SH-SY5Y (cell line): ENCODE results near the gene HIVEP3.

ENCODE experiments used
- GATA2 ChIP-seq: IDR thresholded peaks from 2 replicates; pipeline ENCODE4 v1.6.1; 2011; ENCODE audit warnings: mild to moderate bottlenecking, low read depth, low read length
- GATA3 ChIP-seq: IDR thresholded peaks from 2 replicates; pipeline ENCODE4 v1.6.1; 2011; ENCODE audit warnings: low read depth, mild to moderate bottlenecking, low read length, moderate library complexity

HIVEP3 gene

GRCh38 chr1:41859686-41860085 is 59.0 kb downstream of the HIVEP3 start:
- TF ChIP-seq GATA3 (no peak), GATA2 (no peak)

- TF ChIP-seq GATA2 (no peak), GATA3 (no peak)
Observed at GRCh38 chr1:41856944-41857285, 61.8 kb downstream of the HIVEP3 start.

DNA sequence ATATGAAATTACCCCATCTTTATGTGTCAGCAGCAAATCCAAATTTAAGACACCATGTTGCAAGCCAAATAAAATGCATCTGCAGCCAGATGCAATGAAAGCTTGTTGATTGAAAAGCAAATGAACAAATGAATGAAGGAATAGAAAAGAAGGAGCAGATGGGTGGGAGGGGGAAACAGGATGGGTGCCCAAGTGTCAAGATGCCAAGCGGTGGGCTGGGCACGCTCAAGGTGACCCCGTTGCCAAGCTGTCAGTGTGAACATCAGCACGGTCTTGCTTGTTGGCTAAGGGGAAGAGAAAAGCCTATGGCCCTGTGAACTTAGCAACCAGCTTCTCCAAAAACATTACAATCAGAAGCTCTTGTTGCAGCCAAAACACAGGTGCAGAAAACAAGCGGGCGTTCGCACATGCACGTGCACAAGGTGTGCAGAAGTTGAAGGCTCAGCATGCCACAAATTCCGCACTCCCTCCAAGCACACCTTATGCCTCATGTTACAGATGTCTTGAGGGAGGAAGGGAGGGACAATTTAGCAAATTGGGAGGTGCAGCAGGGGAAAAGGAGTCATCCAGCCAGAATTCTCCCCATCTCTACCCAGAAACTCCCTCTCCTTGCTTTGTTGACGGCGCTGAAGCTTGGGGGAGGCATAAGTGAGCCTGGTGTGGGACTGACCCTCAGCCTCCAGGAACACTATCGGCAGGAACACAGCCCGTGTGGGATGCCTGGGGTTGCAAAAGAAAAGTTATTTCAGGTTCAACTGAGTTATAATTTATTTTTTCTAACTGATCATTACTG is 62.4 kb downstream of the HIVEP3 start:
- TF ChIP-seq GATA2 (no peak), GATA3 (no peak)

DNA sequence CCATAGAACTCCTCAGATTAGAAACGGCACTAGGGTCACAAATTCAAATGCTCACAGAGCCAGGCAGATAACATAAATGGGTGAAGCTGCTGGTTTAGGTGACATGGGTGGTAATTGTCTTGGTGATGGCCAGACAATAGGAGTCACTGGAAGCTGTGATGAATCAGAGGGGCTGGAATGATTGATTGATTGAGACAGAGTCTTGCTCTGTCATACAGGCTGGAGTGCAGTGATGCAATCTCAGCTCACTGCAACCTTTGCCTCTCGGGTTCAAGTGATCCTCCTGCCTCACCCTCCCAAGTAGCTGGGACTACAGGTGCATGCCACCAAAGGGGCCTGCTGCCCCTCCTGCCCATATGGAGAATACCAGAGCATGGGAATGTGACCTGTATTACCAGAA is 63.0 kb downstream of the HIVEP3 start:
- TF ChIP-seq GATA3 (no peak), GATA2 (no peak)

DNA sequence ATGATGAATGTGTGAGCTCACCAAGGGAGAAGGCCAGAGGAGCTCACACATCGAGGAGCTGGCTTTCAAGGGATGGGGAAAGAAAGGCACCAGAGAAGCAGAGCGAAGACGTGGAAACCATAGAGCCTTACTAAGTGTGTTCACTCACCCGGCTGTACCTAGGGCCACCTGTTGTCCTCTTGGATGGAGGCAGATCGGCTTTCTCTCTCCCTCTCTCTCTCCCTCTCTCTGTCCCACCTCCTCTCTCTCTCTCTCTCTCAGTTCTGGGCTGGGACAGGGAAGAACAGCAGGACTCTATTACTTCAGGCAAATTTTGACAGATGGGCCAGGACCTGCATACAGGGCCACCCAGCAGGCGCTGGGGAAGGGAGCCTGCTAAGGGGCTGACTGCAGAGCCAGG is 64.8 kb downstream of the HIVEP3 start:
- TF ChIP-seq GATA2 (no peak), GATA3 (no peak)

DNA sequence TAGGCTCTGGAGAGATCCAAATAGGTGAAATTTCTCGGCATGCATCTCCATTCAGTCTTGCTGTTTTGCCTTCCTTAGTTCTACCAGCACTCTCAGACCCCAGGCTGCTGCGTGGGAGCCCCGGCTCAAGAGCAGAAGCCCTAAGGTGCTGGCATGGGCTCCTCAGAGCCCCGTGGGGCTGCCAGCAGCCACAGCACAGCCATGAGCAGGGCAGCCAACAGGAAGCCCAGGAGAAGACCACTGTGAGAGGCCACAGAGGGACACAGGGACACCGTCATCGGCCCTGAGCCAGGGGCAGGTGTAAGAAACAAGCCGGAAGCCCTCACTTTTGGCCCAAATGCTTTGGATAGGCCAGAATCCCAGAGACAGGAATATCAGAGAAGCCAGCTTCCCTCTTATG is 66.6 kb downstream of the HIVEP3 start:
- no peak for TF ChIP-seq GATA2
- TF ChIP-seq GATA3: no peak

DNA sequence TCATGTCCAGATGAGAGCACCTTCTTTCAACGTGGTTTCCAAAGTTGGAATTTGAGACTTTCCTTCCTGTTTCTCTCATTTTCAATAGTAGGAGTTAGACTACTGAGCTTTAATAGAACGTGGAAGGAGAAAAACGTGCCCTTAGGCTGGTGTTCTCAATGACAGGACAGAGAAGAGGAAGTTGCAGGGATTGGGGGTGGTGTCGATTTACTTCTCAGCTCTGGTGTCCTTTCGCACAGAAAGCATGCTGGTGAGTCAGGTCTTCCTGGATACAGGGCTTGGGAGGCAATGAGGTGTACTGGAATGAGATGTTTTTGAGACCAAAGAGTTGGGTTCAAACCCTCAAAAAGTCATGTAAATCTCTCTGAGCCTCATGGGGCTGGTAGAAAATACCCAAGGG is 67.1 kb downstream of the HIVEP3 start:
- TF ChIP-seq GATA2 (no peak), GATA3 (no peak)

DNA sequence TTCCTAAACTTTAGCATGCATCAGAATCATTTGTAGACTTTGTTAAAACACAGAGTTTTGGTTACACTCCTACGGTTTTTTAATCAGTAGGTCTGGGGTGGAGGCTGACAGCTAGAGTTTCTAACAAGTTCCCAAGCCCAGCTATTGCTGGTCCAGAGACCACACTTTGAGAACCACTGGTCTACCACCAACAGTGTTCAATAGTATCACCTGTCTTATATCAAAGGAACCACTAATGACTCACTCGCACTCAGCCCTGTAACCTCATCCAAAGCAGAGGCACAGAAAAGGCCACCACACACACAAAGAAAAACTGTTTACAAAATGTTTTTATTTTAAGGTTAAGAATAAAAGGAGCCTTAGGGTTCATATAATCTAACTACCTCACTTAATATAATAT is 68.7 kb downstream of the HIVEP3 start:
- TF ChIP-seq GATA2 (no peak), GATA3 (no peak)

GRCh38 chr1:41849211-41849759 is 69.4 kb downstream of the HIVEP3 start:
- TF ChIP-seq GATA2: no peak
- no peak for TF ChIP-seq GATA3

DNA sequence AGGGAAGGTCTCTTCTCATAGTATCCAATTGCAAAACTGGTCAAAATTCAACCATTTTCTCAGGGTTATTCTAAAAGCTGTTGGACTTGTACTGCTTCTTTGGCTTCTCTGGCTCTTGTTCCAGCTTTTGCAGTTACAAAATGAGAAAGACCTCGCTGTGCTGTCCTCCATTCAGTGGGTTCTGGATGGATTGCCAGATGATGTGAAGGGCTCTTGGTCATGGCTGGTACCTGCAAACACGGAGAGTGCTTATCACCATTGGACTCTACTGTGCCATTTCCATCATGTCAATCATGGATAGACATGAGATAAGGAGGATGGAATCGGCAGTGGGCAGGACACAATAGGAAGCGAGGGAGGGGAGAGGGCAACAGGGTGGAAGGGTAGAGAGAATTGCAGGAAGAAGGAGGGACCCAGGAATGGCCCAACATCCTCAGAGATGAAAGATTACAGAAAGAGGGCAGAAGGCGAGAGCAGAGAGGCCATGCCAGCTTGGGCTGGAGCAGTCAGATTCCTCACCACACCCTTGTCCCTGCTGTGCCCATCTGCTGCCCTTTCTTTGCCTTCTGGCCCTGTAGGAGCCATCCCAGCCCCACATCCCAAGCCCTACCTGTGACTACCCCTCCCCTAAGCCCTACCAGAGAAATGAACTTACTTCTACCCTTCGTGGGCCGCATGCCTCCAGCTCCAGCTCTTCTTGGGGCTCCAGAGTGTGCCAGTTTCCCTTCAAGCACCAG is 70.3 kb downstream of the HIVEP3 start:
- TF ChIP-seq GATA2 (no peak), GATA3 (no peak)

DNA sequence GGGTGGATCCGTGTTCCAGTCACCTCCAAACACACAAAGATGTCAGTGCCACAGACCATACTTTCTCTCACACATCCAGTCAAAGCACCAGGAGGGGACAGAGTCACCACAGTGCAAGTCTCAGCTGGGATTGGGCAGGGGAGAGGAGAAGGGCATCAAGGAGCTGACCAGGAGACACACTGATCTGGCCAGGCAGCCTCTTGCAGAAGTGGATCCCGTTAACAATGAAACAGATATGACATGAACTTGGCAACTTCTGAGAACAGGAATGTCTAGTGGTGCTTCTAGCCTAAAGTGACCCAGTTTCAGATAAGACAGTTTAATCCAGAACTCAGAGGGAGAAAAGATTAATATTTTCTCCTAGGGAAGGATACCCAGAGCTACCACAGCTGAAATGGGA is 71.0 kb downstream of the HIVEP3 start:
- no peak for TF ChIP-seq GATA2
- TF ChIP-seq GATA3: no peak

GRCh38 chr1:41846625-41847405 is 71.9 kb downstream of the HIVEP3 start:
- TF ChIP-seq GATA3: no peak
- no peak for TF ChIP-seq GATA2

- TF ChIP-seq GATA3 (no peak), GATA2 (no peak)
Observed at GRCh38 chr1:41844781-41845272, 73.9 kb downstream of the HIVEP3 start.

DNA sequence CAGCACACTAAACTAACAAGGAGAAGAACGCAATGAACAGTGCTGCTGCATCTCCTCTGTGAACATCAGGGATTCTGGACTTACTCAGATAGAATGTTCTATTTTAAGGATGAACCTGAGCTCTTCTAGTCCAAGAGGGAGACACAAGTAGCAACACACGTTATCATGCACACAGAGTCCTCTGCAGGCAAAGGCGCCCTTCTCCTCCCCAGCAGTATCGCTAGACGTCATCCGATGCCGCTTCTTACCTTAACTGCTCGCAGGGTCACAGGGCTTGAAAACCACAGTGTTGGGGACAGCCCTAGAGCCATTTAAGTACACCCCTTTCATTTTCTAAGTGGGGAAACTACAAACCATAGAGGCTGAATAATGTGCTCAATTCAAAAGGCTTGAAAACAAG is 74.5 kb downstream of the HIVEP3 start:
- TF ChIP-seq GATA2 (no peak), GATA3 (no peak)
